AG04449 (cell line): ENCODE data around the gene DISC1.
"Not testable (repeated sequence)": the region's sequence is repeated elsewhere in the genome, so short reads cannot be mapped to it uniquely, and the experiment has no call there.

Experiments
- CTCF ChIA-PET: fragments of 350-600 bp; formaldehyde crosslinking; extraction: SDS; loops from one replicate; lab custom pipeline; 2021; ENCODE audit warnings: antibody characterized with exemption; lab: Yijun Ruan, JAX
- POLR2A ChIA-PET: fragments of 400-600, 350-600 bp; formaldehyde crosslinking; extraction: SDS; loops from one replicate; lab custom pipeline; 2020; ENCODE audit warnings: antibody characterized with exemption, inconsistent platforms; lab: Yijun Ruan, JAX
- DNase-seq: peaks from one replicate; pipeline ENCODE4 v3.0.0-alpha.2; 2010; ENCODE audit warnings: low read depth, low spot score
- H3K4me3 ChIP-seq: 2 replicates; pipeline ENCODE4 v1.5.1; 2011; ENCODE audit warnings: low read depth, mild to moderate bottlenecking, control low read depth, low read length
- CTCF ChIP-seq: IDR thresholded peaks from one replicate; pipeline ENCODE4 v1.5.1; 2011; ENCODE audit warnings: mild to moderate bottlenecking, moderate library complexity, low read length, control low read depth, inconsistent platforms; ENCODE audit not compliant: insufficient read depth; ENCODE audit errors: missing control alignments

DISC1 gene

DNA sequence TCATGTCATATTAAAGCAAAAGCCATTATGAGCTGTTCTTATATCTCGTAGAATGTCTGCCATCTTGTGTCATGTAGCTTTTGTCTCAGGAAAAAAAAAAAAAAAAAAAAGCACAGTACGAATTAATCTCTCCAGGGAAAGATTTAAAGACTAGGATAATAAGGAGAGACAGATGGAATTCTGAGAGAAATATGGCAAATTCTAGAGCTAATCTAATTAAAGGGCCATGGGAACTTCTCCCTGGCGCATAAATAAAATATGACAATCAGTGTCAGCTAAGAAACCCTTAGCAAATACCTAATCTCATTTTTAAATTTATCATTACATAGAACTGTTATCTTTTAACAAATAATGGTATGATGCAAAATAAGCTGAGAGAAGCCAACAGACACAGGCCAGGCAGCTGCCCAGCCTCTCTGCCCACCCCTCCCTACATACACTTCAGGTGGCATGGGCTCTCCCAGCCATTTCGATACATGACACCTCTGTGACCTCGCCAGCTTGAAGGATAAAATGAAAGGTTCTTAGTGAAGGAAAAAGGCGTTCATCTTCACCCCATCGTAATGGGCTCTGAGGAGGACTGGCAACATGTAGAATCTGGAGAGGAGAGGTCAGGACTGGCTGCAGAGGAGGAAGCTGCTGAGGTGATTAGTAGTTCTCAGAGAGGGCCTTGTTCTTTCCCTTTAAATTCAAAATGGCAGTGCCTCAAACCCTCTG lies 39.8 kb downstream of the DISC1 start:
- CTCF ChIA-PET: interaction anchor here (0.7 kb wide), 2 partner anchors 13 to 24 kb away, joined by 3 read pairs; no protein-coding TSS in a partner anchor

DNA sequence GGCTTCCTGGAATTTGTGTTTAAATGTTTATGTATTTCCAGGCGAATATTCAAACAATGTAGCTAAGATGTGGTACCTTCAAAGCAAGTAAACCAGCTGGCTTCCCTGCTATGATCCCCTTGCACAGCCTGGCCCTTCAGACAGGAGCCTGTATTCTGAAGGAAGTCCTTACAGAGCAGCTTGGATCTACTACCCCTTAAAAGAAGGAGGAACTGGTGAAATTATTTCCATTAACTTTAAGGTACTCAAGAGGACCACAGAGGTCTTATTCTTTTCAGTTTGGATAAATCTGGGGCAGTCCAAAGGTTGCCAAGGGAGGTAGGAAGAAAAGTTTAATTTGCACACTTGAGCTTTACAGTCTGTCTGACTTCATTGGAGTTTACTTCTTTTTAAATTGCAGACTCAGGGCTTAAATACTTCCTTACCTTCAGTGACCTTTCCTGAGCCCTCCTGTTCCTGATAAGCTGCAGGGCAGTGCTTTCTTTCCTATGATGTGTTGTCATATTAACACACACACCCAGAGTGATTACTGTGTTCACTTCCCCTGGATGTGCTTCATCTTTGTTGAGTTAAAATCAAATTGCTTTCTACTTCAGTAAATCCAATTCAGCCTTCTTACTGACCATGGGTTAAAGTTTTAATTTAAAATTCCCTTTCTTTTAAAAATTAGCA lies 40.5 kb downstream of the DISC1 start:
- no peak for TF ChIP-seq CTCF
- H3K4me3 ChIP-seq: no peak overlapping the region
- ChIA-PET CTCF (interaction anchor here (0.7 kb wide), 2 partner anchors 12 to 23 kb away, joined by 3 read pairs; no protein-coding TSS in a partner anchor), POLR2A (no interaction called here)
- DNase-seq: no peak

More for the DNA sequence above, 39.8 kb downstream of the DISC1 start:
- no peak overlapping the region for H3K4me3 ChIP-seq
- POLR2A ChIA-PET: no interaction called here
- no peak for TF ChIP-seq CTCF
- no peak for DNase-seq

- no peak for DNase-seq
- TF ChIP-seq CTCF: no peak
- POLR2A ChIA-PET: no interaction called here
- CTCF ChIA-PET: no interaction called here
- H3K4me3 ChIP-seq: no peak overlapping the region
Measured at GRCh38 chr1:231667896-231668506, 41.4 kb downstream of the DISC1 start.

- ChIA-PET POLR2A (no interaction called here), CTCF (no interaction called here)
Measured at GRCh38 chr1:231668826-231669225, 42.2 kb downstream of the DISC1 start.

DNA sequence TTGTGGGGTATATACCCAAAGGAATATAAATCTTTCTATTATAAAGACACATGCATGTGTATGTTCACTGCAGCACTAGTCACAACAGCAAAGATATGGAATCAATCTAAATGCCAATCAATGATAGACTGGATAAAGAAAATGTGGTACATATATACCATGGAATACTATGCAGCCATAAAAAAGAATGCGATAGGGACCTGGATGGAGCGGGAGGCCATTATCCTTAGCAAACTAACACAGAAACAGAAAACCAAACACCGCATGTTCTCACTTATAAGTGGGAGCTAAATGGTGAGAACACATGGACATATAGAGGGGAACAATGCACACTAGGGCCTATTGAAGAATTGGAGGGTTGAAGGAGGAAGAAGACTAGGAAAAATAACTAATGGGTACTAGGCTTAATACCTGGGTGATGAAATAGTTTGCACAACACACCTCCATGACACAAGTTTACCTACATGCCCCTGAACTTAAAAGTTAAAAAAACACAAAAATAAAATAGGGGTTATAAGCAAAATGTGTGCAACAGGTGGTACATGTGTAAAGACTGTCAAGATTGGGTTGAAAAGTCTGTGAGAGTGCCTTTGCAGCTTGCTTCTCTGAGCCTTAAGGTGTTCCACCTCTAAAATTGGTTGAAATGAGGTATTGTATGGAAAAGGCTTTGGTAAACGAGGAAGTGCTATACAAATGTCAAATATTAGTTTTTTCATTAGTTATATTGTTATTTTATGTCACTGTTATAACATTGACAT lies 43.5 kb downstream of the DISC1 start:
- CTCF ChIA-PET: interaction anchor here (1.1 kb wide), 1 partner anchor 86 kb away, joined by 3 read pairs; no protein-coding TSS in a partner anchor
- POLR2A ChIA-PET, H3K4me3 ChIP-seq, DNase-seq: not testable (repeated sequence)

More at GRCh38 chr1:231668826-231669225, 42.2 kb downstream of the DISC1 start:
- DNase-seq: no peak
- no peak overlapping the region for H3K4me3 ChIP-seq
- no peak for TF ChIP-seq CTCF

- CTCF ChIA-PET: interaction anchor here (1.1 kb wide), 1 partner anchor 86 kb away, joined by 3 read pairs; no protein-coding TSS in a partner anchor
- TF ChIP-seq CTCF: no peak
- POLR2A ChIA-PET: no interaction called here
- no peak for DNase-seq
- no peak overlapping the region for H3K4me3 ChIP-seq
Measured at GRCh38 chr1:231670755-231671154, 44.2 kb downstream of the DISC1 start.
